Transverse colon (tissue), 4 donors: ENCODE measurements around the gene IL26. TPM values are rescaled to one million over a fixed set of nuclear protein-coding genes. Genes with fewer than 3 reads are reported as not detected.

ENCODE experiments used
- DNase-seq: peaks from one replicate; pipeline ENCODE4 v3.0.0-alpha.2; 2019
- H3K27ac ChIP-seq, 4 donors: fragments of 200-600 bp; sonication (generic); 2 replicates each; pipeline ENCODE4 v1.5.1; 2016 to 2018; ENCODE audit warnings: inconsistent platforms in 4 of 4
- H3K27me3 ChIP-seq: fragments of 200-600 bp; sonication (generic); 2 replicates; pipeline ENCODE4 v1.5.1; 2017; ENCODE audit warnings: inconsistent platforms
- H3K36me3 ChIP-seq, 4 donors: fragments of 200-600 bp; sonication (generic); 2 replicates each; pipeline ENCODE4 v1.5.1; 2017 to 2019; ENCODE audit warnings: inconsistent platforms in 4 of 4
- H3K4me1 ChIP-seq, 4 donors: fragments of 200-600 bp; sonication (generic); 2 replicates each; pipeline ENCODE4 v1.5.1; 2017 to 2020; ENCODE audit warnings: inconsistent platforms in 4 of 4
- H3K4me3 ChIP-seq, 4 donors: fragments of 200-600 bp; sonication (generic); 1 replicate in 1 of 4; 2 replicates in 3 of 4; pipeline versions ENCODE4 v1.5.1 to v1.6.1; 2017 to 2019; ENCODE audit warnings: inconsistent platforms in 4 of 4
- H3K9me3 ChIP-seq, 2 donors: fragments of 200-600 bp; sonication (generic); 2 replicates each; pipeline ENCODE4 v1.5.1; 2017 to 2019; ENCODE audit warnings: inconsistent platforms in 2 of 2
- EP300 ChIP-seq: sonication (generic); formaldehyde crosslinking; IDR thresholded peaks from one replicate; pipeline ENCODE4 v1.6.1; 2017; ENCODE audit warnings: antibody characterized with exemption, low read depth
- POLR2A ChIP-seq: fragments of 450-650 bp; IDR thresholded peaks from one replicate; pipeline ENCODE4 v1.6.1; 2016; ENCODE audit warnings: antibody characterized with exemption, mild to moderate bottlenecking, moderate library complexity
- POLR2AphosphoS5 ChIP-seq, 3 donors: sonication (generic); formaldehyde crosslinking; IDR thresholded peaks; one replicate each; pipeline ENCODE4 v1.6.1; 2016; ENCODE audit warnings: antibody characterized with exemption in 3 of 3
- WGBS, 2 donors: methylation state at CpG; one replicate each; pipeline ENCODE4 v1.1.5; 2018; ENCODE audit warnings: low coverage in 1 of 2; 5-methylcytosine and 5-hydroxymethylcytosine counted together
- in situ Hi-C, 4 donors: fragments of 200-750 bp; cut with MboI; loops; one replicate each; pipeline versions ENCODE4 v1.15.0 to v1.15.1; 2017; ENCODE audit warnings: low sequenced_read_pairs in 3 of 4, low pct_ligation_motif_present in 1 of 4, low pct_unique_long_range_greater_than_20kb in 1 of 4
- intact Hi-C: fragments of 100-400 bp; cut with DNase I; formaldehyde crosslinking; loops from one replicate; pipeline ENCODE4 v1.15.1; 2023; ENCODE audit warnings: low total_unique reads
- total RNA-seq, 4 donors: library from RNA; depleted of rRNA; stranded (reverse); fragments of >200 nt; gene quantifications; one replicate each; pipeline ENCODE4 v1.1.0, GENCODE V29; 2016
- TF ChIP-seq, protein P1 (sequence below), 5 experiments: fragments of 200-600 bp in 3 of 5; fragments of 450-650 bp in 2 of 5; sonication (generic) in 3 of 5; IDR thresholded peaks; 1 replicate in 2 of 5; 2 replicates in 3 of 5; pipeline ENCODE4 v1.5.1; 2016 to 2017; ENCODE audit warnings: antibody characterized with exemption in 5 of 5, inconsistent platforms in 3 of 5, mild to moderate bottlenecking in 2 of 5, moderate library complexity in 1 of 5

Gene IL26
- total RNA-seq, 4 donors from 2014 or later: not detected

DNA sequence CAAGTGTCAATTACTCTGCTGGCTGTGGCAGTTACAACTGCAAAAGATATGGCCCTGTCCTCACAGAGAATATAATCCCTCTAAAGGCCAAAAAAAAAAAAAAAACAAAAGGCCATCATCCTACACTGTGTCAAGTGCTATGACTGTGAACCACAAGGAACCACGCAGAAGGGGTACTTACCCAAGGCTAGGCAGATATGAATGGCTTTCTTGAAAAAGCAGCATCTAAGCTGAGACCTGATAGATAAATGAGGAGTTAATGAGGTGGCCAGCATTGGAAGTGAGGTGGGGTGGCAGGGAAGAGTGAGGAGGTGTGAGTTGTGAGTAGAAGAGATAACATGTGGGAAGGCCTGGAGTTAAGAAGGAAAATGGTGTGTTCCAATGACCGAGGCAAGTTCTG is 44.2 kb upstream of the IL26 start:
- Histone ChIP-seq H3K36me3 (no peaks in the 10 kb centered on the region), H3K27ac (no peak overlapping the region), H3K4me3 (no peak overlapping the region), H3K27me3 (no peaks in the 10 kb centered on the region), H3K9me3 (no peaks in the 10 kb centered on the region), H3K4me1 (no peaks in the 10 kb centered on the region)
- in situ Hi-C loops (no loop called here), intact Hi-C loops (no loop called here)
- TF ChIP-seq EP300: no peak
- TF ChIP-seq POLR2AphosphoS5 (IDR thresholded peaks at IDR 0.05): no peak
- no peak for TF ChIP-seq POLR2A
- TF ChIP-seq, protein P1, sequence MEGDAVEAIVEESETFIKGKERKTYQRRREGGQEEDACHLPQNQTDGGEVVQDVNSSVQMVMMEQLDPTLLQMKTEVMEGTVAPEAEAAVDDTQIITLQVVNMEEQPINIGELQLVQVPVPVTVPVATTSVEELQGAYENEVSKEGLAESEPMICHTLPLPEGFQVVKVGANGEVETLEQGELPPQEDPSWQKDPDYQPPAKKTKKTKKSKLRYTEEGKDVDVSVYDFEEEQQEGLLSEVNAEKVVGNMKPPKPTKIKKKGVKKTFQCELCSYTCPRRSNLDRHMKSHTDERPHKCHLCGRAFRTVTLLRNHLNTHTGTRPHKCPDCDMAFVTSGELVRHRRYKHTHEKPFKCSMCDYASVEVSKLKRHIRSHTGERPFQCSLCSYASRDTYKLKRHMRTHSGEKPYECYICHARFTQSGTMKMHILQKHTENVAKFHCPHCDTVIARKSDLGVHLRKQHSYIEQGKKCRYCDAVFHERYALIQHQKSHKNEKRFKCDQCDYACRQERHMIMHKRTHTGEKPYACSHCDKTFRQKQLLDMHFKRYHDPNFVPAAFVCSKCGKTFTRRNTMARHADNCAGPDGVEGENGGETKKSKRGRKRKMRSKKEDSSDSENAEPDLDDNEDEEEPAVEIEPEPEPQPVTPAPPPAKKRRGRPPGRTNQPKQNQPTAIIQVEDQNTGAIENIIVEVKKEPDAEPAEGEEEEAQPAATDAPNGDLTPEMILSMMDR (IDR thresholded peaks at IDR 0.05): no peak
- DNase-seq: no peak
- 93 to 100% methylated on average over 2 of the region's 2 CpGs for WGBS, 2 donors

DNA sequence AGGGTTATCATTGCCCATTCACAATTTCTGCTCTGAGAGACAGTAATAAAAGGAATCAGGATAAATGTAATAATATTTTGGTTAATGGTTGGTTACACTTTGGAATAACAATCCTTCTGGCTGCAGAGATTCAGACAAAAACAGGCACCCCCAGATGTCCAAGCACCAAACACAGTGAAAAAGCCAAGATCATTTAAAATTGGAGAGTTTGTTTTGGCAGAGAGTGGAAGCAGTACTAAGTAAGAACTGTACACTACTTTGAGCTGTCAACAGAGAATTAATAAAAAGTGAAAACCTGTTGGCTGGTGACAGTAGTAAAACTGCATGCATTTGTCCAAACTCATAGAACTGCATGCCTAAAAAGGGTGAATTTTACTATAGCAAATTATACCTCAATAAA is 43.4 kb upstream of the IL26 start:
- Histone ChIP-seq H3K9me3 (no peaks in the 10 kb centered on the region), H3K36me3 (no peaks in the 10 kb centered on the region), H3K27me3 (no peaks in the 10 kb centered on the region), H3K4me1 (no peaks in the 10 kb centered on the region), H3K27ac (no peak overlapping the region), H3K4me3 (no peak overlapping the region)
- TF ChIP-seq POLR2A: no peak
- intact Hi-C loops (no loop called here), in situ Hi-C loops (no loop called here)
- DNase-seq: no peak

DNA sequence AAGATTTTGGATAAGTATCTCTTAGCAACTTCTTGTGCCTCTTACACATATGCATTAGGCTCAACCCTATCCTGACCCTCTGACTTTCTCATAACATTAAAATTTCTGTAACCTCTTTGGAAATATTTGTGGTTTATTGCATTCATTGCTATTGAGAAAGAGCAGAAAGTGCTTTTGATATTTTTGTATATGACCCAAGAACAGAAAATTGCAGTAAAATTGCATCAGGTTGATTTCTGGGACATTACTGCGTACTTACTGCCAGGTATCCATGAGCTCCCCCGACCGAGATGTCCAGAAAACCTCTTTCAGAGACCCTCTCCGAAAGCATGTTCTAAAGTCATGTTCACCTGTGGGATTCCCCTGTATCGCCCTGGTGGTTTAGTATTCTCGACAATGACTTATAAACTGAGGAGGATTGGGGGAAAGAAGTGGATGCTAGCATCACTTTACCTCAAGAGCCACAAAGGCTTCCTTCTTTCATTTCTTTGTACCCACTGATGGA is 42.3 kb upstream of the IL26 start:
- Histone ChIP-seq H3K27me3 (no peaks in the 10 kb centered on the region), H3K9me3 (no peaks in the 10 kb centered on the region), H3K36me3 (no peaks in the 10 kb centered on the region), H3K4me3 (no peak overlapping the region), H3K27ac (no peak overlapping the region), H3K4me1 (no peaks in the 10 kb centered on the region)
- in situ Hi-C loops: no loop called here
- 82 to 95% methylated on average over 4 to 6 of the region's 6 CpGs for WGBS, 2 donors
- no peak for DNase-seq
- intact Hi-C loops: no loop called here
- no peak for TF ChIP-seq POLR2AphosphoS5 (IDR thresholded peaks at IDR 0.05)
- TF ChIP-seq EP300: no peak
- TF ChIP-seq, protein P1 (IDR thresholded peaks at IDR 0.05): no peak
- no peak for TF ChIP-seq POLR2A

DNA sequence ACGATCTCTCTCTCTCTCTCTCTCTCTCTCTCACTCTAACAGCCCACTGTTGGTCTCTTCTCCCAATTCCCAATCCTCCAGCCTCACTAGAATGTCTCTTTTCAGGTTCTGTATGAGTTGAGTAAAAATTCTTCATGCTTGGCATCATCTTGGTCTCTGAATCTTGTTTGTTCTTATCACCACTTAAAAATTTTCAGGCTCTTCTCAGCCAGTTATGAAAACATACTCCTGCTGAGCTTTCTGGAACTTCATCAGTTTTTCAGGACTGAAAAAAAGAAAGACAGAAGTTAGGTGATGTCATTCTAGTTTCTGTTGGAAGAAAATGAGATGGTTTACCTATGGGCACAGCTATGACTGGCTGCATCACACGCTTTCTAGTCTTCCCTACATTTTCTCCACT is 39.2 kb upstream of the IL26 start:
- intact Hi-C loops: no loop called here
- WGBS, 2 donors: 75 to 98% methylated on average over 1 to 2 of the region's 2 CpGs

More for the DNA sequence above, 39.2 kb upstream of the IL26 start:
- no peak for DNase-seq
- no peaks in the 10 kb centered on the region for H3K27me3 ChIP-seq
- no peaks in the 10 kb centered on the region for H3K36me3 ChIP-seq
- H3K4me3 ChIP-seq: no peak overlapping the region
- no peaks in the 10 kb centered on the region for H3K9me3 ChIP-seq
- TF ChIP-seq EP300 (no peak), POLR2A (no peak), POLR2AphosphoS5 (IDR thresholded peaks at IDR 0.05) (no peak)
- TF ChIP-seq, protein P1 (IDR thresholded peaks at IDR 0.05): no peak
- H3K27ac ChIP-seq: no peak overlapping the region
- in situ Hi-C loops: no loop called here
- H3K4me1 ChIP-seq: no peaks in the 10 kb centered on the region
